Bladder microvascular endothelial cell (primary cell): ENCODE measurements around the gene ZDHHC4. TPM values are rescaled to one million over a fixed set of nuclear protein-coding genes. Genes with fewer than 3 reads are reported as not detected.

Experiments used
- total RNA-seq: library from RNA; depleted of rRNA; stranded (reverse); fragments of >200 nt; gene quantifications from 2 replicates; pipeline ENCODE4 v1.2.3, GENCODE V29; 2014

ZDHHC4 gene
- total RNA-seq: 20.2 and 50.6 TPM in 2 replicates

GRCh38 chr7:6577369-6578113 lies at the start of gene ZDHHC4:
TSS of gene ZDHHC4 (plus strand) at chr7:6577454. CDS start at chr7:6580562, 3,108 bp downstream.

GRCh38 chr7:6551016-6551511 lies 26.2 kb upstream of the ZDHHC4 start, which contains the start of gene GRID2IP:
TSS of gene GRID2IP (minus strand) at chr7:6551461. CDS start at chr7:6551436, 25 bp downstream.

DNA sequence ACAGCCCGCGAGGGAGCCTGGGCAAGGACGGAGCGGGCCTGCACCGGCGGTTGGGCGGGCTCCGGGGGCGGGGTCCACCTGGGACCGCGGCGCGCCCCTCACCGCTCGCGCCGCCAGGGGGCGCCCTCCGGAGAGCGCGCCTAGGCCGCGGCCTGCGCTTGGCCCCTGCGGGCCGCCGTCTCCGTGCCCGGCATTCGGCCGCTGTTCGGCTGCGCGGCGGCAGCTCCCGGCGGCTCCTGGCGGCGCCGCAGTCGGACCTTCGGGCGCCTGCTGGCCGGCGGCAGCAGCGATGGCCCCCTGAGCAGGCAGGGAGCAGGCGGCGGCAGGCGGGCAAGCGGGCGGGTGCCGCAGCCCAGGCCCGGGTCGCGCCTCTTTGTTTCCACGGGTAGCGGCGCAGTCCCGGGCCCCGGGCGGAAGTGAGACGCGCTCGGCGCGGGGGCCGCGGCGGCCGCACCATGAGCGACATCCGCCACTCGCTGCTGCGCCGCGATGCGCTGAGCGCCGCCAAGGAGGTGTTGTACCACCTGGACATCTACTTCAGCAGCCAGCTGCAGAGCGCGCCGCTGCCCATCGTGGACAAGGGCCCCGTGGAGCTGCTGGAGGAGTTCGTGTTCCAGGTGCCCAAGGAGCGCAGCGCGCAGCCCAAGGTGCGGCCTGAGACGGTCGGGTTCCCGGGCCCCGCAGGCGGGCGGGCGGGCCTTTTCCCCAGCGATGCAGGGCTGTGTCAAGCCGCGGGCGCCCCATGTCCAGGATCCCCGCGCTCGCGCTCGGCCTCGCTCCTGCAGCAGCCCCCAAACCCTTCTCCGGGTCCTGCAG lies 12.8 kb downstream of the ZDHHC4 start, which contains the start of gene INTS15:
Gene INTS15, plus strand, starts transcription at position 193 of the 816 bp plus-strand sequence. Its CDS starts 263 bp downstream, at position 456.

DNA sequence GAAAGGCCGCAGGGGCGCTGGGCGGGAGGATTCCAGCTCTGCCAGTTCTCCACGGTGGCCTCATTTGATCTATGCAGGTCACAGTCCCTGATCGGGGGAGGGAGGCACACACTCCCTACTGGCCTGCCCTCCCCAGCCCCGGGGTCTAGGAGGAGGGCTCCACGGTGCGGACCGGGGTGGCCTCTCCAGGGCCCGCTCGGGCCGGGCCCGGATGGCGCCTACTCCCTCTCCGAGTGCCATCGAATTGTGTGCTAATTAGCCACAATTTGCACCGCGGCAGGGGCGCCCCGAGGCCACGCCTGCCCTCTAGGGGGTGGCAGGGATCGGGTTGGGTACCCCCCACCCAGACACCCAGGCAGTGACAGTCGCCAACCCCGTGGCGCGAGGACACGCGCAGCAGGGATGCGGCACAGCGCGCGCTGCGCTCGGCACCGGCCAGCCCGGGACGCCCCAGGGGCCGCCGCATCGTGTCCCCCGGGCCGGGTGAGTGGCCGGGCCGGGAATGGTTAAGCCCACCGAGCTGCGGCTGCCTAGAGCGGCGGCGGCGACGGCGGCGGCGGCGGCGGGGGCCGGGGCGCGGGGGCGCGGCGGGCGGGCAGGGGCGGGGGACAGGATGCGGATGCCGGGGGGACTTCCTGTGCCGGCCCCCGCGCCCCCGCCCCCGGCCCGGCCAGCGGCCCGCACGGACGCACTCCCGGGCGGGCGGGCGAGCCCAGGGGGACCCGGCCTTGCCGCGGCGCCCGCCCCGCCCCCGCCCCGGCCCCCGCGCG lies 37.9 kb downstream of the ZDHHC4 start, which contains the start of gene ZNF853:
Gene ZNF853, plus strand, starts transcription at position 658 of the 770 bp plus-strand sequence. CDS start 565 bp downstream, outside the sequence.

GRCh38 chr7:6636741-6637543 lies 59.7 kb downstream of the ZDHHC4 start, which contains the start of gene ZNF316:
TSS of gene ZNF316 (plus strand) at chr7:6637318. CDS start at chr7:6642410, 5,092 bp downstream.

Other genes starting within 250 kb of the ZDHHC4 start
- gene FAM220A, start 228.5 kb upstream of the ZDHHC4 start, total RNA-seq: 9.1 and 15.2 TPM in 2 replicates
- 41.9 and 104 TPM in 2 replicates for gene RAC1, start 202.9 kb upstream of the ZDHHC4 start, total RNA-seq
- gene DAGLB, start 129.5 kb upstream of the ZDHHC4 start, total RNA-seq: 18.8 and 21.9 TPM in 2 replicates
- gene KDELR2, start 93.3 kb upstream of the ZDHHC4 start, total RNA-seq: 90.0 and 125 TPM in 2 replicates
- under 0.01 TPM in 1 of 2 replicates, not detected in the other for gene GRID2IP, start 26.0 kb upstream of the ZDHHC4 start, total RNA-seq
- 7.8 and 9.9 TPM in 2 replicates for gene INTS15, start 12.6 kb downstream of the ZDHHC4 start, total RNA-seq
- 0.16 and 1.9 TPM in 2 replicates for gene ZNF853, start 38.2 kb downstream of the ZDHHC4 start, total RNA-seq
- gene ZNF316, start 59.9 kb downstream of the ZDHHC4 start, total RNA-seq: 7.4 and 17.0 TPM in 2 replicates
- gene ZNF12, start 129.5 kb downstream of the ZDHHC4 start, total RNA-seq: 7.3 and 17.2 TPM in 2 replicates
- gene RSPH10B2, start 176.6 kb downstream of the ZDHHC4 start, total RNA-seq: under 0.01 and 0.50 TPM in 2 replicates
- 69.1 and 123 TPM in 2 replicates for gene CCZ1B, start 248.8 kb downstream of the ZDHHC4 start, total RNA-seq